Activated naive CD8-positive, alpha-beta T cell treated with anti-CD3 and anti-CD28 coated beads for 36 hours (primary cell): ENCODE measurements around the gene TMEM120B. TPM values are rescaled to one million over a fixed set of nuclear protein-coding genes. Genes with fewer than 3 reads are reported as not detected.

ENCODE experiments used
- DNase-seq: peaks from one replicate; pipeline ENCODE4 v3.0.0; 2021
- H3K27ac Mint-ChIP-seq: one replicate; pipeline ENCODE4 v1.8.0; 2022; ENCODE audit warnings: mild to moderate bottlenecking, moderate library complexity, mixed read lengths
- H3K27me3 Mint-ChIP-seq: one replicate; pipeline ENCODE4 v1.8.0; 2022; ENCODE audit warnings: mild to moderate bottlenecking, mixed read lengths
- H3K36me3 Mint-ChIP-seq: one replicate; pipeline ENCODE4 v1.8.0; 2021; ENCODE audit warnings: mild to moderate bottlenecking, mixed read lengths
- H3K4me1 Mint-ChIP-seq: one replicate; pipeline ENCODE4 v1.8.0; 2021; ENCODE audit warnings: mixed read lengths
- H3K4me3 Mint-ChIP-seq: one replicate; pipeline ENCODE4 v1.8.0; 2022; ENCODE audit warnings: mild to moderate bottlenecking, moderate library complexity, mixed read lengths
- H3K9me3 Mint-ChIP-seq: one replicate; pipeline ENCODE4 v1.8.0; 2022; ENCODE audit warnings: mixed read lengths
- total RNA-seq, 2 experiments: library from RNA; stranded (reverse); gene quantifications; one replicate each; pipeline ENCODE4 v1.2.3, GENCODE V29; 2021

The TMEM120B gene
- total RNA-seq, 2 experiments from 2014 or later = 14.5 to 15.2 TPM

GRCh38 chr12:121794534-121795033, 82.0 kb downstream of the TMEM120B start:
- H3K27me3 Mint-ChIP-seq = no peaks in the 10 kb centered on the region
- peaks cover 33% of the 10 kb centered on the region for H3K36me3 Mint-ChIP-seq
- no peaks in the 10 kb centered on the region for H3K9me3 Mint-ChIP-seq
- DNase-seq = peak; percentile 56
- peak overlapping the region; percentile 92 for H3K27ac Mint-ChIP-seq
- H3K4me1 Mint-ChIP-seq = peaks cover 62% of the 10 kb centered on the region
- H3K4me3 Mint-ChIP-seq = peak overlapping the region; percentile 96

- Mint-ChIP-seq H3K4me3 (peak overlapping the region; percentile 96), H3K36me3 (peaks cover 27% of the 10 kb centered on the region), H3K27ac (peak overlapping the region; percentile 92), H3K27me3 (no peaks in the 10 kb centered on the region), H3K4me1 (peaks cover 55% of the 10 kb centered on the region), H3K9me3 (no peaks in the 10 kb centered on the region)
- peak; percentile 78 for DNase-seq
Observed at GRCh38 chr12:121795034-121795968, 82.7 kb downstream of the TMEM120B start.

- Mint-ChIP-seq H3K4me3 (peak overlapping the region; percentile 79), H3K36me3 (peaks cover 24% of the 10 kb centered on the region), H3K27ac (peak overlapping the region; percentile 63), H3K27me3 (no peaks in the 10 kb centered on the region), H3K9me3 (no peaks in the 10 kb centered on the region), H3K4me1 (peaks cover 46% of the 10 kb centered on the region)
- DNase-seq = no peak
Observed at GRCh38 chr12:121796855-121797751, 84.6 kb downstream of the TMEM120B start.

GRCh38 chr12:121797937-121798786, 85.6 kb downstream of the TMEM120B start:
- Mint-ChIP-seq H3K4me3 (peak overlapping the region; percentile 79), H3K9me3 (no peaks in the 10 kb centered on the region), H3K4me1 (peaks cover 44% of the 10 kb centered on the region), H3K36me3 (peaks cover 20% of the 10 kb centered on the region), H3K27ac (peak overlapping the region; percentile 83), H3K27me3 (no peaks in the 10 kb centered on the region)
- DNase-seq = no peak

- H3K36me3 Mint-ChIP-seq = peaks cover 20% of the 10 kb centered on the region
- no peaks in the 10 kb centered on the region for H3K27me3 Mint-ChIP-seq
- H3K9me3 Mint-ChIP-seq = no peaks in the 10 kb centered on the region
- H3K27ac Mint-ChIP-seq = peak overlapping the region; percentile 83
- H3K4me1 Mint-ChIP-seq = peaks cover 44% of the 10 kb centered on the region
- DNase-seq = no peak
- H3K4me3 Mint-ChIP-seq = peak overlapping the region; percentile 79
Observed at GRCh38 chr12:121798787-121799155, 86.2 kb downstream of the TMEM120B start.

GRCh38 chr12:121799156-121799841, 86.7 kb downstream of the TMEM120B start:
- peak; percentile 58 for DNase-seq
- Mint-ChIP-seq H3K36me3 (peaks cover 20% of the 10 kb centered on the region), H3K4me3 (peak overlapping the region; percentile 86), H3K9me3 (no peaks in the 10 kb centered on the region), H3K27ac (peak overlapping the region; percentile 92), H3K27me3 (no peaks in the 10 kb centered on the region), H3K4me1 (peaks cover 43% of the 10 kb centered on the region)

- DNase-seq = peak; percentile 88
- Mint-ChIP-seq H3K27ac (peak overlapping the region; percentile 92), H3K36me3 (peaks cover 20% of the 10 kb centered on the region), H3K4me1 (peaks cover 35% of the 10 kb centered on the region), H3K9me3 (no peaks in the 10 kb centered on the region), H3K27me3 (no peaks in the 10 kb centered on the region), H3K4me3 (peak overlapping the region; percentile 86)
Observed at GRCh38 chr12:121799842-121800693, 87.5 kb downstream of the TMEM120B start.

GRCh38 chr12:121800694-121801594, 88.4 kb downstream of the TMEM120B start:
- peak overlapping the region; percentile 95 for H3K27ac Mint-ChIP-seq
- peaks cover 23% of the 10 kb centered on the region for H3K36me3 Mint-ChIP-seq
- H3K27me3 Mint-ChIP-seq = no peaks in the 10 kb centered on the region
- peaks cover 30% of the 10 kb centered on the region for H3K4me1 Mint-ChIP-seq
- peak; percentile 75 for DNase-seq
- no peaks in the 10 kb centered on the region for H3K9me3 Mint-ChIP-seq
- H3K4me3 Mint-ChIP-seq = peak overlapping the region; percentile 87

GRCh38 chr12:121801595-121802484, 89.3 kb downstream of the TMEM120B start:
- no peak for DNase-seq

GRCh38 chr12:121802485-121802842, 89.9 kb downstream of the TMEM120B start:
- Mint-ChIP-seq H3K27ac (peak overlapping the region; percentile 95), H3K36me3 (peaks cover 26% of the 10 kb centered on the region), H3K4me1 (peaks cover 35% of the 10 kb centered on the region), H3K27me3 (no peaks in the 10 kb centered on the region), H3K9me3 (no peaks in the 10 kb centered on the region), H3K4me3 (peak overlapping the region; percentile 87)
- DNase-seq = no peak

More at GRCh38 chr12:121801595-121802484, 89.3 kb downstream of the TMEM120B start:
- Mint-ChIP-seq H3K36me3 (peaks cover 26% of the 10 kb centered on the region), H3K9me3 (no peaks in the 10 kb centered on the region), H3K27me3 (no peaks in the 10 kb centered on the region), H3K4me3 (peak overlapping the region; percentile 87), H3K4me1 (peaks cover 33% of the 10 kb centered on the region), H3K27ac (peak overlapping the region; percentile 95)

GRCh38 chr12:121802843-121803698, 90.5 kb downstream of the TMEM120B start:
- H3K27ac Mint-ChIP-seq = peak overlapping the region; percentile 95
- H3K4me1 Mint-ChIP-seq = peaks cover 34% of the 10 kb centered on the region
- peak; percentile 93 for DNase-seq
- peaks cover 25% of the 10 kb centered on the region for H3K36me3 Mint-ChIP-seq
- no peaks in the 10 kb centered on the region for H3K27me3 Mint-ChIP-seq
- H3K4me3 Mint-ChIP-seq = peak overlapping the region; percentile 87
- no peaks in the 10 kb centered on the region for H3K9me3 Mint-ChIP-seq
